H1 (cell line): ENCODE measurements around the gene MAGOH. TPM values are rescaled to one million over a fixed set of nuclear protein-coding genes. Genes with fewer than 3 reads are reported as not detected.

Experiments used
- CTCF ChIA-PET: fragments of 300-600 bp; sonication (Branson Sonifier 250); formaldehyde crosslinking; loops from one replicate; lab custom pipeline; 2021; ENCODE audit not compliant: partially characterized antibody; lab: Charles Lee
- POLR2A ChIA-PET: fragments of 300-600 bp; sonication (Branson Sonifier 250); formaldehyde crosslinking; loops from one replicate; lab custom pipeline; 2021; ENCODE audit warnings: inconsistent platforms; ENCODE audit not compliant: partially characterized antibody; lab: Charles Lee
- DNase-seq, 2 experiments: peaks; one replicate each; pipeline versions ENCODE4 v3.0.0 to v3.0.0-alpha.2; 2010 to 2022; ENCODE audit warnings: low spot score in 2 of 2, low read depth in 1 of 2, mixed read lengths in 1 of 2
- FAIRE-seq: peaks from 2 replicates; lab custom pipeline; 2011; peaks lifted over from hg19 to GRCh38; lab: Jason Lieb, UNC
- H2AFZ ChIP-seq: 2 replicates; pipeline ENCODE4 v1.8.1; 2012; ENCODE audit warnings: low read length, inconsistent platforms
- H2AK5ac ChIP-seq: 2 replicates; pipeline ENCODE4 v1.6.1; 2013; ENCODE audit warnings: low read depth, low read length
- H2BK120ac ChIP-seq: replicated peaks from 2 replicates; pipeline ENCODE3; 2013; ENCODE audit warnings: low read depth, low read length, inconsistent platforms
- H2BK12ac ChIP-seq: 2 replicates; pipeline ENCODE4 v1.6.1; 2013; ENCODE audit warnings: low read depth, low read length
- H2BK15ac ChIP-seq: 2 replicates; pipeline ENCODE4 v1.6.1; 2013; ENCODE audit warnings: low read length
- H2BK20ac ChIP-seq: 2 replicates; pipeline ENCODE4 v1.6.1; 2013; ENCODE audit warnings: low read length
- H2BK5ac ChIP-seq: 2 replicates; pipeline ENCODE4 v1.6.1; 2013; ENCODE audit warnings: low read depth, low read length
- H3K14ac ChIP-seq: 2 replicates; pipeline ENCODE4 v1.6.1; 2013; ENCODE audit warnings: inconsistent platforms; ENCODE audit not compliant: insufficient read length
- H3K18ac ChIP-seq: 2 replicates; pipeline ENCODE4 v1.6.1; 2013; ENCODE audit warnings: low read length; ENCODE audit errors: extremely low read depth
- H3K23ac ChIP-seq: 2 replicates; pipeline ENCODE4 v1.6.1; 2013; ENCODE audit warnings: inconsistent platforms; ENCODE audit not compliant: insufficient read length
- H3K23me2 ChIP-seq: 2 replicates; pipeline ENCODE4 v1.6.1; 2013; ENCODE audit warnings: low read depth, low read length
- H3K27ac ChIP-seq: 2 replicates; pipeline ENCODE4 v1.6.1; 2011; ENCODE audit warnings: low read depth, low read length, inconsistent platforms
- H3K27me3 ChIP-seq, 4 experiments: replicated peaks in 1 of 4; 1 replicate in 1 of 4; 2 replicates in 3 of 4; pipeline versions ENCODE4 v1.6.1 to v1.8.1; 2011 to 2013; ENCODE audit warnings: low read length in 3 of 4, mild to moderate bottlenecking in 3 of 4, inconsistent platforms in 2 of 4, mixed read lengths in 2 of 4, moderate library complexity in 1 of 4; ENCODE audit not compliant: control insufficient read depth in 3 of 4, insufficient read depth in 3 of 4; ENCODE audit errors: extremely low read depth in 1 of 4
- H3K36me3 ChIP-seq, 4 experiments: 2 replicates each; pipeline versions ENCODE4 v1.6.1 to v1.8.1; 2011 to 2013; ENCODE audit warnings: mild to moderate bottlenecking in 4 of 4, low read length in 3 of 4, moderate library complexity in 2 of 4, control low read depth in 1 of 4, inconsistent platforms in 1 of 4; ENCODE audit not compliant: insufficient read depth in 4 of 4, control insufficient read depth in 2 of 4
- H3K4ac ChIP-seq: replicated peaks from 2 replicates; pipeline ENCODE3; 2013; ENCODE audit warnings: low read length, low read depth, mixed read lengths, inconsistent platforms; ENCODE audit not compliant: insufficient read length
- H3K4me1 ChIP-seq, 4 experiments: replicated peaks in 1 of 4; 1 replicate in 1 of 4; 2 replicates in 3 of 4; pipeline versions ENCODE4 v1.6.1 to v1.8.1; 2011 to 2013; ENCODE audit warnings: low read length in 3 of 4, inconsistent platforms in 2 of 4, mixed read lengths in 1 of 4; ENCODE audit not compliant: insufficient read depth in 4 of 4, control insufficient read depth in 3 of 4
- H3K4me2 ChIP-seq, 2 experiments: 2 replicates each; pipeline versions ENCODE4 v1.6.1 to v1.8.1; 2011 to 2013; ENCODE audit warnings: low read depth in 2 of 2, low read length in 2 of 2, control low read depth in 1 of 2, inconsistent platforms in 1 of 2, mild to moderate bottlenecking in 1 of 2; ENCODE audit not compliant: insufficient read depth in 1 of 2
- H3K4me3 ChIP-seq, 4 experiments: fragments of 200-600, 300-600 bp in 1 of 4; sonication (generic), shearing (Covaris generic), sonication (Bioruptor Twin) in 1 of 4; 2 replicates each; pipeline versions ENCODE4 v1.5.1 to v1.8.1; 2011 to 2016; ENCODE audit warnings: low read length in 4 of 4, low read depth in 3 of 4, control low read depth in 2 of 4, inconsistent platforms in 2 of 4, mild to moderate bottlenecking in 2 of 4, mixed read lengths in 1 of 4, moderate library complexity in 1 of 4; ENCODE audit not compliant: insufficient read depth in 2 of 4; ENCODE audit errors: extremely low read depth in 1 of 4
- H3K56ac ChIP-seq: replicated peaks from 2 replicates; pipeline ENCODE3; 2013; ENCODE audit warnings: low read depth, mild to moderate bottlenecking, mixed read lengths, low read length, inconsistent platforms; ENCODE audit not compliant: insufficient read length
- H3K79me1 ChIP-seq: 2 replicates; pipeline ENCODE4 v1.6.1; 2013; ENCODE audit warnings: low read depth, low read length, control low read depth
- H3K79me2 ChIP-seq, 2 experiments: 2 replicates each; pipeline versions ENCODE4 v1.6.1 to v1.8.1; 2012 to 2013; ENCODE audit warnings: low read length in 2 of 2, mild to moderate bottlenecking in 2 of 2, inconsistent platforms in 1 of 2; ENCODE audit not compliant: insufficient read depth in 2 of 2, control insufficient read depth in 1 of 2
- H3K9ac ChIP-seq, 4 experiments: replicated peaks in 1 of 4; 1 replicate in 1 of 4; 2 replicates in 3 of 4; pipeline versions ENCODE4 v1.6.1 to v1.8.1; 2011 to 2013; ENCODE audit warnings: low read depth in 3 of 4, low read length in 3 of 4, control low read depth in 2 of 4, mild to moderate bottlenecking in 2 of 4, moderate library complexity in 2 of 4, inconsistent platforms in 1 of 4; ENCODE audit errors: extremely low read depth in 1 of 4
- H3K9me3 ChIP-seq, 2 experiments: 2 replicates each; pipeline versions ENCODE4 v1.6.1 to v1.8.1; 2012 to 2013; ENCODE audit warnings: mild to moderate bottlenecking in 2 of 2, moderate library complexity in 2 of 2, control low read depth in 1 of 2, inconsistent platforms in 1 of 2, low read depth in 1 of 2, low read length in 1 of 2, mixed read lengths in 1 of 2; ENCODE audit not compliant: insufficient read depth in 2 of 2
- H4K20me1 ChIP-seq, 2 experiments: replicated peaks in 1 of 2; 2 replicates each; pipeline versions ENCODE3 to v1.8.1; 2011 to 2013; ENCODE audit warnings: inconsistent platforms in 2 of 2, low read length in 2 of 2, mild to moderate bottlenecking in 1 of 2; ENCODE audit not compliant: insufficient read depth in 2 of 2, control insufficient read depth in 1 of 2
- H4K5ac ChIP-seq: 2 replicates; pipeline ENCODE4 v1.6.1; 2013; ENCODE audit warnings: low read length, low read depth, mixed read lengths, inconsistent platforms; ENCODE audit not compliant: insufficient read length
- H4K8ac ChIP-seq: 2 replicates; pipeline ENCODE4 v1.8.0; 2013; ENCODE audit warnings: mild to moderate bottlenecking, moderate library complexity, low read length, inconsistent platforms; ENCODE audit not compliant: insufficient read depth; ENCODE audit errors: extremely low read depth
- H4K91ac ChIP-seq: replicated peaks from 2 replicates; pipeline ENCODE3; 2013; ENCODE audit warnings: low read length, mixed read lengths, inconsistent platforms; ENCODE audit not compliant: insufficient read length
- BRCA1 ChIP-seq: IDR thresholded peaks from 2 replicates; pipeline ENCODE4 v1.6.1; 2012; ENCODE audit warnings: low read depth, low read length, improper control_type of control experiment
- CEBPB ChIP-seq: IDR thresholded peaks from 2 replicates; pipeline ENCODE4 v1.6.1; 2012; ENCODE audit warnings: low read depth, low read length
- EP300 ChIP-seq, 2 experiments: IDR thresholded peaks; 1 replicate in 1 of 2; 2 replicates in 1 of 2; pipeline ENCODE4 v1.6.1; 2011 to 2012; ENCODE audit warnings: low read depth in 2 of 2, low read length in 2 of 2, mild to moderate bottlenecking in 2 of 2, borderline replicate concordance in 1 of 2, inconsistent platforms in 1 of 2, moderate library complexity in 1 of 2
- GTF2F1 ChIP-seq: IDR thresholded peaks from 2 replicates; pipeline ENCODE4 v1.6.1; 2012; ENCODE audit warnings: low read depth, low read length, improper control_type of control experiment, borderline replicate concordance
- KDM4A ChIP-seq: IDR thresholded peaks from one replicate; pipeline ENCODE4 v1.7.1; 2012; ENCODE audit warnings: low read depth, mild to moderate bottlenecking, moderate library complexity, low read length, inconsistent platforms; ENCODE audit not compliant: severe bottlenecking
- NRF1 ChIP-seq: IDR thresholded peaks from 2 replicates; pipeline ENCODE4 v1.6.1; 2011; ENCODE audit warnings: mild to moderate bottlenecking, low read depth, low read length, improper control_type of control experiment
- POLR2AphosphoS5 ChIP-seq: IDR thresholded peaks from 2 replicates; pipeline ENCODE4 v1.6.1; 2011; ENCODE audit warnings: low read depth, low read length
- TBP ChIP-seq: IDR thresholded peaks from 2 replicates; pipeline ENCODE4 v1.6.1; 2011; ENCODE audit warnings: low read depth, low read length, improper control_type of control experiment
- TEAD4 ChIP-seq: IDR thresholded peaks from 2 replicates; pipeline ENCODE4 v1.6.1; 2012; ENCODE audit warnings: low read depth, low read length, inconsistent platforms, mixed read lengths
- WGBS, 2 experiments: shearing (Covaris generic) in 1 of 2; methylation state at CpG; one replicate each; pipeline versions ENCODE4 v1.1.6 to v1.1.7; 2013 to 2015; ENCODE audit warnings: low lambda C conversion rate in 2 of 2, mixed read lengths in 2 of 2, inconsistent platforms in 1 of 2, low coverage in 1 of 2, missing lambda C conversion rate in 1 of 2; ENCODE audit not compliant: insufficient replicate concordance in 2 of 2, insufficient coverage in 1 of 2, insufficient read length in 1 of 2; ENCODE audit errors: extremely low coverage in 1 of 2, missing lambda C conversion rate in 1 of 2; 5-methylcytosine and 5-hydroxymethylcytosine counted together
- polyA plus RNA-seq, 7 experiments: library from polyadenylated mRNA; depleted of rRNA in 3 of 7; stranded (reverse) in 5 of 7; unstranded in 2 of 7; fragments of >200 nt in 5 of 7; fragments of 200-250 nt in 2 of 7; gene quantifications; 1 replicate in 5 of 7; 2 replicates in 1 of 7; 4 replicates in 1 of 7; pipeline versions ENCODE4 v1.2.1 to v1.2.3, GENCODE V29; 2011 to 2013; ENCODE audit warnings: missing spikeins in 2 of 7, mixed read lengths in 2 of 7
- total RNA-seq: library from RNA; stranded (reverse); fragmentation: NEBNext Ultra II Directional; extraction: Animal tissue kit (Norgen Biotek cat#: 25700); gene quantifications from 2 replicates; pipeline ENCODE4 v1.2.1, GENCODE V29; 2021

Gene MAGOH
- total and polyA plus RNA-seq, 2 of the 8 experiments (the other 6 are each of a cell fraction or from before 2014, with no cell fraction given), result 46.9 to 74.3 TPM

- DNase-seq (no peak), FAIRE-seq (no peak)
- Histone ChIP-seq H4K8ac (no peak overlapping the region), H2BK20ac (no peak overlapping the region), H3K4ac (no peak overlapping the region), H4K91ac (no peak overlapping the region), H2AFZ (no peak overlapping the region), H3K9ac (no peak overlapping the region), H3K56ac (no peak overlapping the region), H3K4me2 (no peak overlapping the region), H2BK120ac (no peak overlapping the region), H3K79me2 (no peaks in the 10 kb centered on the region), H2AK5ac (no peak overlapping the region), H3K4me3 (no peak overlapping the region), H3K14ac (no peak overlapping the region), H2BK5ac (no peak overlapping the region), H3K4me1 (no peaks in the 10 kb centered on the region), H4K5ac (no peak overlapping the region), H3K23ac (no peak overlapping the region), H3K27ac (no peak overlapping the region), H2BK12ac (no peak overlapping the region), H3K18ac (no peak overlapping the region), H3K79me1 (no peaks in the 10 kb centered on the region), H4K20me1 (no peaks in the 10 kb centered on the region), H2BK15ac (no peak overlapping the region), H3K36me3 (no peaks in the 10 kb centered on the region), H3K9me3 (no peaks in the 10 kb centered on the region), H3K27me3 (no peaks in the 10 kb centered on the region; a peak in 1 of 7 replicates), H3K23me2 (no peaks in the 10 kb centered on the region)
- POLR2A ChIA-PET, result no interaction called here
- CTCF ChIA-PET, result interaction anchor here (0.9 to 4.3 kb wide), 17 partner anchors 9 to 340 kb away, joined by 3 to 51 read pairs (median 4); partner anchors contain the start of genes CPT2, ECHDC2 and PODN
- no peak for TF ChIP-seq NRF1
- no peak for TF ChIP-seq TEAD4
- TF ChIP-seq TBP, result no peak
- no peak for TF ChIP-seq BRCA1
- TF ChIP-seq EP300 (IDR thresholded peaks at IDR 0.05; ENCODE audit: borderline replicate concordance in 1 of 2, low read depth in 2 of 2, low read length in 2 of 2), result no peak
- no peak for TF ChIP-seq CEBPB
- no peak for TF ChIP-seq POLR2AphosphoS5
- TF ChIP-seq KDM4A, result no peak
- no peak for TF ChIP-seq GTF2F1
- 94% methylated on average over 1 of the region's 1 CpG; no CpG with 5 or more reads in 1 of the 2 experiments for WGBS, 2 experiments
These were observed 50.9 kb downstream of the MAGOH start for GRCh38 chr1:53187401-53187800.
